Naive thymus-derived CD4-positive, alpha-beta T cell (primary cell): Measurements from ENCODE around the gene P2RX2. TPM values are rescaled to one million over a fixed set of nuclear protein-coding genes. Genes with fewer than 3 reads are reported as not detected.

ENCODE experiments used
- ATAC-seq: fragments of 150-1000 bp; cut with Tn5 transposase; 2 replicates; pipeline ENCODE4 v1.10.0; 2021; ENCODE audit warnings: mild to moderate bottlenecking, moderate library complexity
- CTCF ChIA-PET: fragments of 350-600 bp; sonication (Branson Sonifier 250); formaldehyde crosslinking; loops from one replicate; lab custom pipeline; 2021; ENCODE audit warnings: antibody characterized with exemption; lab: Charles Lee
- POLR2A ChIA-PET: fragments of 350-600 bp; sonication (Branson Sonifier 250); formaldehyde crosslinking; loops from one replicate; lab custom pipeline; 2021; ENCODE audit warnings: antibody characterized with exemption, inconsistent platforms; lab: Charles Lee
- DNase-seq, 9 donors: peaks; one replicate each; pipeline versions ENCODE4 v3.0.0 to v3.0.0-alpha.2; 2020 to 2022; ENCODE audit warnings: mixed read lengths in 1 of 9
- H3K27ac ChIP-seq: one replicate; pipeline ENCODE4 v1.7.0; 2013; ENCODE audit warnings: mild to moderate bottlenecking, low read depth, low read length, moderate library complexity
- H3K27me3 ChIP-seq, 2 donors: one replicate each; pipeline ENCODE4 v1.7.0; 2013; ENCODE audit warnings: low read length in 2 of 2, mild to moderate bottlenecking in 2 of 2, moderate library complexity in 2 of 2; ENCODE audit not compliant: control insufficient read depth in 2 of 2, insufficient read depth in 2 of 2
- H3K36me3 ChIP-seq, 3 experiments: 1 replicate in 2 of 3; 2 replicates in 1 of 3; pipeline ENCODE4 v1.7.0; 2013; ENCODE audit warnings: low read length in 3 of 3, mild to moderate bottlenecking in 3 of 3, moderate library complexity in 1 of 3; ENCODE audit not compliant: insufficient read depth in 3 of 3, control insufficient read depth in 2 of 3
- H3K4me1 ChIP-seq, 2 donors: one replicate each; pipeline ENCODE4 v1.7.0; 2013; ENCODE audit warnings: low read length in 2 of 2, mild to moderate bottlenecking in 2 of 2, moderate library complexity in 1 of 2; ENCODE audit not compliant: control insufficient read depth in 2 of 2, insufficient read depth in 2 of 2
- H3K4me3 ChIP-seq: 2 replicates; pipeline ENCODE4 v1.7.0; 2013; ENCODE audit warnings: mild to moderate bottlenecking, low read length
- H3K9me3 ChIP-seq, 3 experiments: 1 replicate in 2 of 3; 2 replicates in 1 of 3; pipeline ENCODE4 v1.7.0; 2013; ENCODE audit warnings: low read length in 3 of 3; ENCODE audit not compliant: control insufficient read depth in 2 of 3
- H3K27ac Mint-ChIP-seq, 9 donors: one replicate each; pipeline ENCODE4 v1.8.0; 2020 to 2022; ENCODE audit warnings: mixed read lengths in 9 of 9, mild to moderate bottlenecking in 8 of 9, moderate library complexity in 5 of 9, inconsistent platforms in 2 of 9
- H3K27me3 Mint-ChIP-seq, 5 donors: one replicate each; pipeline ENCODE4 v1.8.0; 2021 to 2022; ENCODE audit warnings: mixed read lengths in 5 of 5, mild to moderate bottlenecking in 1 of 5
- H3K36me3 Mint-ChIP-seq, 5 donors: one replicate each; pipeline ENCODE4 v1.8.0; 2020 to 2022; ENCODE audit warnings: mixed read lengths in 5 of 5, mild to moderate bottlenecking in 3 of 5, inconsistent platforms in 1 of 5
- H3K4me1 Mint-ChIP-seq, 7 donors: one replicate each; pipeline ENCODE4 v1.8.0; 2020 to 2022; ENCODE audit warnings: mixed read lengths in 7 of 7, mild to moderate bottlenecking in 3 of 7, inconsistent platforms in 1 of 7
- H3K4me3 Mint-ChIP-seq, 10 donors: one replicate each; pipeline ENCODE4 v1.8.0; 2020 to 2022; ENCODE audit warnings: mild to moderate bottlenecking in 10 of 10, mixed read lengths in 10 of 10, moderate library complexity in 6 of 10, inconsistent platforms in 2 of 10
- H3K9me3 Mint-ChIP-seq, 11 donors: one replicate each; pipeline ENCODE4 v1.8.0; 2020 to 2022; ENCODE audit warnings: mixed read lengths in 11 of 11, mild to moderate bottlenecking in 4 of 11, inconsistent platforms in 1 of 11, moderate library complexity in 1 of 11
- intact Hi-C, 2 donors: fragments of 100-400 bp; cut with micrococcal nuclease; formaldehyde crosslinking; loops; one replicate each; pipeline ENCODE4 v1.15.1; 2023
- polyA plus RNA-seq, 2 donors: library from polyadenylated mRNA; unstranded; fragments of 300-500 nt; fragmentation: Illumina TruSeq; gene quantifications; one replicate each; pipeline ENCODE4 v1.2.3, GENCODE V29; 2021
- total RNA-seq, 6 experiments: library from RNA in 5 of 6; stranded (reverse) in 5 of 6; gene quantifications; 1 replicate in 5 of 6; 2 replicates in 1 of 6; pipeline ENCODE4 v1.2.3 and lab custom pipeline; 2021 to 2026

P2RX2 gene
- total and polyA plus RNA-seq, 7 experiments from 2014 or later = 0.32 TPM; not detected in 6

- H3K27me3 ChIP-seq = no peaks in the 10 kb centered on the region
- H3K9me3 Mint-ChIP-seq = peaks cover 0 to 3% (median 0%) of the 10 kb centered on the region in 11 donors
- intact Hi-C loops = loop anchor here in 1 of 2 donors (1.0 kb wide), 1 partner anchor 15 kb away; no protein-coding TSS in a partner anchor
Measured at GRCh38 chr12:132600048-132601032, 18.2 kb upstream of the P2RX2 start.

GRCh38 chr12:132601171-132601883, 17.2 kb upstream of the P2RX2 start:
- Mint-ChIP-seq H3K4me1 (peaks cover 13 to 33% (median 26%) of the 10 kb centered on the region in 7 donors), H3K9me3 (peaks cover 0 to 3% (median 0%) of the 10 kb centered on the region in 11 donors), H3K27me3 (peaks cover 28 to 60% (median 41%) of the 10 kb centered on the region in 5 donors), H3K27ac (peak overlapping the region in 4 of 9 donors; percentile 13 to 85 (median 67)), H3K36me3 (peaks cover 0 to 4% (median 0%) of the 10 kb centered on the region in 5 donors), H3K4me3 (peak overlapping the region; percentile 70 to 98 (median 80))
- no peak for DNase-seq
- Histone ChIP-seq H3K4me3 (peak overlapping the region; percentile 48), H3K4me1 (peaks cover 5 to 6% of the 10 kb centered on the region in 2 donors), H3K9me3 (no peaks in the 10 kb centered on the region), H3K27ac (no peak overlapping the region), H3K27me3 (no peaks in the 10 kb centered on the region), H3K36me3 (no peaks in the 10 kb centered on the region)
- ChIA-PET CTCF (no interaction called here), POLR2A (no interaction called here)
- ATAC-seq = no peak
- intact Hi-C loops = no loop called here

More at GRCh38 chr12:132600048-132601032, 18.2 kb upstream of the P2RX2 start:
- ChIA-PET POLR2A (no interaction called here), CTCF (no interaction called here)
- peaks cover 13 to 33% (median 26%) of the 10 kb centered on the region in 7 donors for H3K4me1 Mint-ChIP-seq
- Histone ChIP-seq H3K36me3 (no peaks in the 10 kb centered on the region), H3K4me1 (peaks cover 5 to 6% of the 10 kb centered on the region in 2 donors), H3K27ac (no peak overlapping the region), H3K4me3 (peak overlapping the region; percentile 48), H3K9me3 (no peaks in the 10 kb centered on the region)
- H3K27ac Mint-ChIP-seq = peak overlapping the region in 4 of 9 donors; percentile 13 to 85 (median 68)
- peaks cover 0 to 4% (median 0%) of the 10 kb centered on the region in 5 donors for H3K36me3 Mint-ChIP-seq
- DNase-seq (peak in 5 of 9 donors; percentile 28 to 53 (median 38)), ATAC-seq (peak; percentile 65)
- H3K27me3 Mint-ChIP-seq = peaks cover 32 to 60% (median 43%) of the 10 kb centered on the region in 5 donors
- peak overlapping the region; percentile 70 to 98 (median 82) for H3K4me3 Mint-ChIP-seq

GRCh38 chr12:132602572-132603239, 15.9 kb upstream of the P2RX2 start:
- ATAC-seq (no peak), DNase-seq (no peak)
- H3K36me3 ChIP-seq = no peaks in the 10 kb centered on the region
- ChIA-PET CTCF (no interaction called here), POLR2A (no interaction called here)
- H3K27me3 ChIP-seq = no peaks in the 10 kb centered on the region
- Mint-ChIP-seq H3K27me3 (peaks cover 25 to 61% (median 43%) of the 10 kb centered on the region in 5 donors), H3K4me3 (peak overlapping the region in 2 of 10 donors; percentile 10 to 39), H3K27ac (no peak overlapping the region), H3K4me1 (peaks cover 8 to 26% (median 18%) of the 10 kb centered on the region in 7 donors), H3K36me3 (peaks cover 0 to 4% (median 0%) of the 10 kb centered on the region in 5 donors), H3K9me3 (no peaks in the 10 kb centered on the region)
- no peak overlapping the region for H3K4me3 ChIP-seq
- H3K9me3 ChIP-seq = no peaks in the 10 kb centered on the region
- intact Hi-C loops = no loop called here
- H3K27ac ChIP-seq = no peak overlapping the region
- H3K4me1 ChIP-seq = peaks cover under 1% of the 10 kb centered on the region in 2 donors

- intact Hi-C loops = no loop called here
- Histone ChIP-seq H3K36me3 (no peaks in the 10 kb centered on the region), H3K4me3 (no peak overlapping the region), H3K27me3 (no peaks in the 10 kb centered on the region), H3K9me3 (no peaks in the 10 kb centered on the region), H3K27ac (no peak overlapping the region), H3K4me1 (no peaks in the 10 kb centered on the region)
- POLR2A ChIA-PET = no interaction called here
- peaks cover 25 to 65% (median 47%) of the 10 kb centered on the region in 5 donors for H3K27me3 Mint-ChIP-seq
- peaks cover 6 to 23% (median 16%) of the 10 kb centered on the region in 7 donors for H3K4me1 Mint-ChIP-seq
- no peak overlapping the region for H3K27ac Mint-ChIP-seq
- peak overlapping the region in 1 of 10 donors; percentile 10 for H3K4me3 Mint-ChIP-seq
- CTCF ChIA-PET = no interaction called here
- H3K9me3 Mint-ChIP-seq = no peaks in the 10 kb centered on the region
- ATAC-seq (no peak), DNase-seq (no peak)
- peaks cover 0 to 4% (median 0%) of the 10 kb centered on the region in 5 donors for H3K36me3 Mint-ChIP-seq
Measured at GRCh38 chr12:132603240-132604150, 15.1 kb upstream of the P2RX2 start.

- H3K4me1 ChIP-seq = no peaks in the 10 kb centered on the region
- intact Hi-C loops = no loop called here
- H3K9me3 ChIP-seq = no peaks in the 10 kb centered on the region
- ATAC-seq (no peak), DNase-seq (no peak)
- H3K27me3 ChIP-seq = no peaks in the 10 kb centered on the region
- Mint-ChIP-seq H3K4me1 (peaks cover 5 to 19% (median 12%) of the 10 kb centered on the region in 7 donors), H3K4me3 (no peak overlapping the region), H3K9me3 (no peaks in the 10 kb centered on the region), H3K27ac (no peak overlapping the region), H3K27me3 (peaks cover 29 to 63% (median 46%) of the 10 kb centered on the region in 5 donors), H3K36me3 (peaks cover 0 to 4% (median 0%) of the 10 kb centered on the region in 5 donors)
- ChIA-PET POLR2A (no interaction called here), CTCF (no interaction called here)
- no peaks in the 10 kb centered on the region for H3K36me3 ChIP-seq
- no peak overlapping the region for H3K27ac ChIP-seq
- H3K4me3 ChIP-seq = no peak overlapping the region
Measured at GRCh38 chr12:132604151-132604618, 14.4 kb upstream of the P2RX2 start.
